ENCODE data around the gene KIF22. TPM values are rescaled to one million over a fixed set of nuclear protein-coding genes. Genes with fewer than 3 reads are reported as not detected.

The KIF22 gene
- total and polyA plus RNA-seq, 9 of the 15 experiments (the other 6 are each of a cell fraction or from before 2014, with no cell fraction given), result 8.7 to 232 (median 131) TPM

DNA sequence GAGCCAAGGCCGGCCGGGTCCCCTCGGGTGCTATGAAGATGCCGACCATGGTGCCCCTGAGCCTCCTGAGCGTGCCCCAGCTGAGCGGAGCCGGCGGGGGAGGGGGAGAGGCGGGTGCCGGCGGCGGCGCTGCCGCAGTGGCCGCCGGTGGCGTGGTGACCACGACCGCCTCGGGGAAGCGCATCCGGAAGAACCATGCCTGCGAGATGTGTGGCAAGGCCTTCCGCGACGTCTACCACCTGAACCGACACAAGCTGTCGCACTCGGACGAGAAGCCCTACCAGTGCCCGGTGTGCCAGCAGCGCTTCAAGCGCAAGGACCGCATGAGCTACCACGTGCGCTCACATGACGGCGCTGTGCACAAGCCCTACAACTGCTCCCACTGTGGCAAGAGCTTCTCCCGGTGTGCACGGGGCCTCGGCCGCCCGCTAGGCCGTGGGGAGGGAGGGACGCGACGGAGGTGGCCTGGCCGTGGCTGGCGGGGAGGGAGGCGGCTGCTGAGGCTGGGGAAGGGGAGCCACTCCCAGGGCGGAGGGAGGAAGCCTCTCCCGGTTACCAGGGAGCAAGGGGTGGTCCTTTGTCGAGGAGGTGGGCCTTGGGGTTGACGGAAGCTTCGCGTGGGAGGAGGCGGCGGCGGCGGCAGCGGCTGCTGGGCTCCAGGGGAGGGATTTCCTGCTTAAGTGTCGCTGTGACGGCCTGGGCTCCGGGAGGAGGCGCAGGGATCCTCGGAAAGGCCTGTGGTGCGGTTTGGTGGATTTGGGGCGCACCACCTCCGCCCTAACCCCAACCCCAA is 17.1 kb downstream of the KIF22 start (continued):
- TF ChIP-seq, protein P1, sequence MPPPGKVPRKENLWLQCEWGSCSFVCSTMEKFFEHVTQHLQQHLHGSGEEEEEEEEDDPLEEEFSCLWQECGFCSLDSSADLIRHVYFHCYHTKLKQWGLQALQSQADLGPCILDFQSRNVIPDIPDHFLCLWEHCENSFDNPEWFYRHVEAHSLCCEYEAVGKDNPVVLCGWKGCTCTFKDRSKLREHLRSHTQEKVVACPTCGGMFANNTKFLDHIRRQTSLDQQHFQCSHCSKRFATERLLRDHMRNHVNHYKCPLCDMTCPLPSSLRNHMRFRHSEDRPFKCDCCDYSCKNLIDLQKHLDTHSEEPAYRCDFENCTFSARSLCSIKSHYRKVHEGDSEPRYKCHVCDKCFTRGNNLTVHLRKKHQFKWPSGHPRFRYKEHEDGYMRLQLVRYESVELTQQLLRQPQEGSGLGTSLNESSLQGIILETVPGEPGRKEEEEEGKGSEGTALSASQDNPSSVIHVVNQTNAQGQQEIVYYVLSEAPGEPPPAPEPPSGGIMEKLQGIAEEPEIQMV (tag; conservative IDR thresholded peaks at IDR 0.05; ENCODE audit: low read depth), result no peak
- TF ChIP-seq, protein P2, sequence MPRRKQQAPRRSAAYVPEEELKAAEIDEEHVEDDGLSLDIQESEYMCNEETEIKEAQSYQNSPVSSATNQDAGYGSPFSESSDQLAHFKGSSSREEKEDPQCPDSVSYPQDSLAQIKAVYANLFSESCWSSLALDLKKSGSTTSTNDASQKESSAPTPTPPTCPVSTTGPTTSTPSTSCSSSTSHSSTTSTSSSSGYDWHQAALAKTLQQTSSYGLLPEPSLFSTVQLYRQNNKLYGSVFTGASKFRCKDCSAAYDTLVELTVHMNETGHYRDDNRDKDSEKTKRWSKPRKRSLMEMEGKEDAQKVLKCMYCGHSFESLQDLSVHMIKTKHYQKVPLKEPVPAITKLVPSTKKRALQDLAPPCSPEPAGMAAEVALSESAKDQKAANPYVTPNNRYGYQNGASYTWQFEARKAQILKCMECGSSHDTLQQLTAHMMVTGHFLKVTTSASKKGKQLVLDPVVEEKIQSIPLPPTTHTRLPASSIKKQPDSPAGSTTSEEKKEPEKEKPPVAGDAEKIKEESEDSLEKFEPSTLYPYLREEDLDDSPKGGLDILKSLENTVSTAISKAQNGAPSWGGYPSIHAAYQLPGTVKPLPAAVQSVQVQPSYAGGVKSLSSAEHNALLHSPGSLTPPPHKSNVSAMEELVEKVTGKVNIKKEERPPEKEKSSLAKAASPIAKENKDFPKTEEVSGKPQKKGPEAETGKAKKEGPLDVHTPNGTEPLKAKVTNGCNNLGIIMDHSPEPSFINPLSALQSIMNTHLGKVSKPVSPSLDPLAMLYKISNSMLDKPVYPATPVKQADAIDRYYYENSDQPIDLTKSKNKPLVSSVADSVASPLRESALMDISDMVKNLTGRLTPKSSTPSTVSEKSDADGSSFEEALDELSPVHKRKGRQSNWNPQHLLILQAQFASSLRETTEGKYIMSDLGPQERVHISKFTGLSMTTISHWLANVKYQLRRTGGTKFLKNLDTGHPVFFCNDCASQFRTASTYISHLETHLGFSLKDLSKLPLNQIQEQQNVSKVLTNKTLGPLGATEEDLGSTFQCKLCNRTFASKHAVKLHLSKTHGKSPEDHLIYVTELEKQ (CRISPR knock-in tag; IDR thresholded peaks at IDR 0.05), result no peak
- TF ChIP-seq SAP30 (IDR thresholded peaks at IDR 0.05; ENCODE audit: borderline replicate concordance, insufficient read depth, low read depth, low read length, poor library complexity, severe bottlenecking) (peak; percentile 86), CCNT2 (IDR thresholded peaks at IDR 0.05; ENCODE audit: borderline replicate concordance, extremely low read depth, insufficient read length, low read depth, low read length) (peak; percentile 83), ZNF384 (IDR thresholded peaks at IDR 0.05; ENCODE audit: low read depth, low read length) (no peak), SUPT5H (IDR thresholded peaks at IDR 0.05) (peak; percentile 82), NCOA2 (IDR thresholded peaks at IDR 0.05; ENCODE audit: partially characterized antibody in 2 of 2) (no peak), NEUROD1 (IDR thresholded peaks at IDR 0.05; ENCODE audit: borderline replicate concordance, low read depth, low read length, partially characterized antibody) (no peak), FOXJ2 (tag; IDR thresholded peaks at IDR 0.05) (0 out of 2 replicates have a peak, but pooled peaks have one; percentile 63), MECOM (CRISPR knock-in tag; IDR thresholded peaks at IDR 0.05) (no peak), BCOR (IDR thresholded peaks at IDR 0.05) (peak; percentile 56; the same call in 1 of the 2 replicates), ZNF282 (CRISPR knock-in tag; IDR thresholded peaks at IDR 0.05) (peak; percentile 97), ZNF311 (CRISPR knock-in tag; IDR thresholded peaks at IDR 0.05) (no peak)
- TF ChIP-seq, protein P3, sequence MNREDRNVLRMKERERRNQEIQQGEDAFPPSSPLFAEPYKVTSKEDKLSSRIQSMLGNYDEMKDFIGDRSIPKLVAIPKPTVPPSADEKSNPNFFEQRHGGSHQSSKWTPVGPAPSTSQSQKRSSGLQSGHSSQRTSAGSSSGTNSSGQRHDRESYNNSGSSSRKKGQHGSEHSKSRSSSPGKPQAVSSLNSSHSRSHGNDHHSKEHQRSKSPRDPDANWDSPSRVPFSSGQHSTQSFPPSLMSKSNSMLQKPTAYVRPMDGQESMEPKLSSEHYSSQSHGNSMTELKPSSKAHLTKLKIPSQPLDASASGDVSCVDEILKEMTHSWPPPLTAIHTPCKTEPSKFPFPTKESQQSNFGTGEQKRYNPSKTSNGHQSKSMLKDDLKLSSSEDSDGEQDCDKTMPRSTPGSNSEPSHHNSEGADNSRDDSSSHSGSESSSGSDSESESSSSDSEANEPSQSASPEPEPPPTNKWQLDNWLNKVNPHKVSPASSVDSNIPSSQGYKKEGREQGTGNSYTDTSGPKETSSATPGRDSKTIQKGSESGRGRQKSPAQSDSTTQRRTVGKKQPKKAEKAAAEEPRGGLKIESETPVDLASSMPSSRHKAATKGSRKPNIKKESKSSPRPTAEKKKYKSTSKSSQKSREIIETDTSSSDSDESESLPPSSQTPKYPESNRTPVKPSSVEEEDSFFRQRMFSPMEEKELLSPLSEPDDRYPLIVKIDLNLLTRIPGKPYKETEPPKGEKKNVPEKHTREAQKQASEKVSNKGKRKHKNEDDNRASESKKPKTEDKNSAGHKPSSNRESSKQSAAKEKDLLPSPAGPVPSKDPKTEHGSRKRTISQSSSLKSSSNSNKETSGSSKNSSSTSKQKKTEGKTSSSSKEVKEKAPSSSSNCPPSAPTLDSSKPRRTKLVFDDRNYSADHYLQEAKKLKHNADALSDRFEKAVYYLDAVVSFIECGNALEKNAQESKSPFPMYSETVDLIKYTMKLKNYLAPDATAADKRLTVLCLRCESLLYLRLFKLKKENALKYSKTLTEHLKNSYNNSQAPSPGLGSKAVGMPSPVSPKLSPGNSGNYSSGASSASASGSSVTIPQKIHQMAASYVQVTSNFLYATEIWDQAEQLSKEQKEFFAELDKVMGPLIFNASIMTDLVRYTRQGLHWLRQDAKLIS (CRISPR knock-in tag; IDR thresholded peaks at IDR 0.05), result peak; percentile 91; the same call in 1 of the 2 replicates
- TF ChIP-seq, protein P4, sequence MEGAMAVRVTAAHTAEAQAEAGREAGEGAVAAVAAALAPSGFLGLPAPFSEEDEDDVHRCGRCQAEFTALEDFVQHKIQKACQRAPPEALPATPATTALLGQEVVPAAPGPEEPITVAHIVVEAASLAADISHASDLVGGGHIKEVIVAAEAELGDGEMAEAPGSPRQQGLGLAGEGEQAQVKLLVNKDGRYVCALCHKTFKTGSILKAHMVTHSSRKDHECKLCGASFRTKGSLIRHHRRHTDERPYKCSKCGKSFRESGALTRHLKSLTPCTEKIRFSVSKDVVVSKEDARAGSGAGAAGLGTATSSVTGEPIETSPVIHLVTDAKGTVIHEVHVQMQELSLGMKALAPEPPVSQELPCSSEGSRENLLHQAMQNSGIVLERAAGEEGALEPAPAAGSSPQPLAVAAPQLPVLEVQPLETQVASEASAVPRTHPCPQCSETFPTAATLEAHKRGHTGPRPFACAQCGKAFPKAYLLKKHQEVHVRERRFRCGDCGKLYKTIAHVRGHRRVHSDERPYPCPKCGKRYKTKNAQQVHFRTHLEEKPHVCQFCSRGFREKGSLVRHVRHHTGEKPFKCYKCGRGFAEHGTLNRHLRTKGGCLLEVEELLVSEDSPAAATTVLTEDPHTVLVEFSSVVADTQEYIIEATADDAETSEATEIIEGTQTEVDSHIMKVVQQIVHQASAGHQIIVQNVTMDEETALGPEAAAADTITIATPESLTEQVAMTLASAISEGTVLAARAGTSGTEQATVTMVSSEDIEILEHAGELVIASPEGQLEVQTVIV (CRISPR knock-in tag; IDR thresholded peaks at IDR 0.05; ENCODE audit: borderline replicate concordance), result no peak

All from K562 (cell line).